ENCODE data around the gene SVIL. TPM values are rescaled to one million over a fixed set of nuclear protein-coding genes. Genes with fewer than 3 reads are reported as not detected.
"Not testable (repeated sequence)": the region's sequence is repeated elsewhere in the genome, so short reads cannot be mapped to it uniquely, and the experiment has no call there.

Gene SVIL
- total RNA-seq, 1 donor from 2014 or later: 72.1 TPM

DNA sequence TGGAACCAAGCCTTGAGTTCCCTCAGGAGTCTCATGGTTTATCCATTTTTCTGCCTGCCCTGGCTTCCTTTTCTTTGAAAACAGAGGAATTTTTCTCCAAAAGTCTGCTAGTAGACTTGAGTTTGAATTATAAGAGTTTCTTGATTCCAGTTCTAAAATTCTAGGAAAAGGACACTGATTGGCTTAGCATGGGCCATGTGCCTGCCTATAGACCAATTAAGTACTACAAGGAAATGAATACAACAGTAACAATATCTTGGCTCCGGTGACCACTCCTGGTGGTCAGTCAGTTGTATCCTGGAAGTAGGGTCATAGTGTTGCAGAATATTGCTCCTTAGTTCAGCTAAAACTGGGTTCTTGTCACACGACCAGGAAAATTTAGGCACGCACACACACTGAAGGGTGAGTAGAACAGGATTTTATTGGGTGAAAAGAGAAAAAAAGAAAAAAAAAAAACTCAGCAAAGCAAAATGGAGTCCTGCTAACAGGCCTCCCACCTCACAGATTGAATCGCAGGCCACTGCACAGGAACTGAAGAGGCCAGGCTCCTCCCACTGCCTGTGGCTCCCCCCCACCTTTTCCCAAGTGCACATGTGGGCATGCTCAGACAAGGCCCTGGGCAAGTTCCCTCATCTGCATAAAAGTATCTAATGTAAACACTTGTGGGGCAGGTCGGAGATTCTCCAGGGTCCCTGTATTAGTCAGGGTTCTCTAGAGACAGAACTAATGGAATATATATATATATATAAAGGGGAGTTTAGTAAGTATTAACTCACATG lies 190.8 kb downstream of the SVIL start:
- H3K4me3 ChIP-seq (ENCODE audit: low read depth, low read length): no peak overlapping the region
- H3K36me3 ChIP-seq (ENCODE audit: control insufficient read depth, insufficient read depth, low read length): no peaks in the 10 kb centered on the region
- no peaks in the 10 kb centered on the region for H3K27me3 ChIP-seq (ENCODE audit: control insufficient read depth, insufficient read depth, low read length)
- TF ChIP-seq, protein P1, sequence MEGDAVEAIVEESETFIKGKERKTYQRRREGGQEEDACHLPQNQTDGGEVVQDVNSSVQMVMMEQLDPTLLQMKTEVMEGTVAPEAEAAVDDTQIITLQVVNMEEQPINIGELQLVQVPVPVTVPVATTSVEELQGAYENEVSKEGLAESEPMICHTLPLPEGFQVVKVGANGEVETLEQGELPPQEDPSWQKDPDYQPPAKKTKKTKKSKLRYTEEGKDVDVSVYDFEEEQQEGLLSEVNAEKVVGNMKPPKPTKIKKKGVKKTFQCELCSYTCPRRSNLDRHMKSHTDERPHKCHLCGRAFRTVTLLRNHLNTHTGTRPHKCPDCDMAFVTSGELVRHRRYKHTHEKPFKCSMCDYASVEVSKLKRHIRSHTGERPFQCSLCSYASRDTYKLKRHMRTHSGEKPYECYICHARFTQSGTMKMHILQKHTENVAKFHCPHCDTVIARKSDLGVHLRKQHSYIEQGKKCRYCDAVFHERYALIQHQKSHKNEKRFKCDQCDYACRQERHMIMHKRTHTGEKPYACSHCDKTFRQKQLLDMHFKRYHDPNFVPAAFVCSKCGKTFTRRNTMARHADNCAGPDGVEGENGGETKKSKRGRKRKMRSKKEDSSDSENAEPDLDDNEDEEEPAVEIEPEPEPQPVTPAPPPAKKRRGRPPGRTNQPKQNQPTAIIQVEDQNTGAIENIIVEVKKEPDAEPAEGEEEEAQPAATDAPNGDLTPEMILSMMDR (IDR thresholded peaks at IDR 0.05; ENCODE audit: insufficient read depth, low read length, poor library complexity, severe bottlenecking): no peak
- no peak for DNase-seq (ENCODE audit: low read depth)

DNA sequence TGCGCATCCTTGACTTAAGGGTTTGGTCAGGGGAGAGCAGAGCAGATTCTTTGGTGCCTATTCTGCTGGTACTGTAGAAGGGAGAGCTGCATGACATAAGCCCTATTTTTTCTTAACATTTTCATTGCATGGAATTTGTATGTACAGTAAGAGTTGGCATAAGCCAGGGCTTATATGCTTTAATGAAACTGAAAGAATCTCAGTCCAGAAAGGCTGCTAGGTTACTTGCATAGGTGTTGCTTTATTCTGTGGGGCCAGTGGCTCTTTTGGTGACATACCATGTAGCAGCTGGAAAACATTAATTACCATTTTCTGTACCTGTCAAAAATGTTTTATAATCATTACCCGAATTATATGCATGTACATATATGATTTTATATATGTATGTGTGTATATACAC lies 193.8 kb downstream of the SVIL start:
- TF ChIP-seq, protein P1 (IDR thresholded peaks at IDR 0.05; ENCODE audit: insufficient read depth, low read length, poor library complexity, severe bottlenecking): no peak
- no peaks in the 10 kb centered on the region for H3K27me3 ChIP-seq (ENCODE audit: control insufficient read depth, insufficient read depth, low read length)
- no peak overlapping the region for H3K4me3 ChIP-seq (ENCODE audit: low read depth, low read length)
- DNase-seq (ENCODE audit: low read depth): no peak
- no peaks in the 10 kb centered on the region for H3K36me3 ChIP-seq (ENCODE audit: control insufficient read depth, insufficient read depth, low read length)

DNA sequence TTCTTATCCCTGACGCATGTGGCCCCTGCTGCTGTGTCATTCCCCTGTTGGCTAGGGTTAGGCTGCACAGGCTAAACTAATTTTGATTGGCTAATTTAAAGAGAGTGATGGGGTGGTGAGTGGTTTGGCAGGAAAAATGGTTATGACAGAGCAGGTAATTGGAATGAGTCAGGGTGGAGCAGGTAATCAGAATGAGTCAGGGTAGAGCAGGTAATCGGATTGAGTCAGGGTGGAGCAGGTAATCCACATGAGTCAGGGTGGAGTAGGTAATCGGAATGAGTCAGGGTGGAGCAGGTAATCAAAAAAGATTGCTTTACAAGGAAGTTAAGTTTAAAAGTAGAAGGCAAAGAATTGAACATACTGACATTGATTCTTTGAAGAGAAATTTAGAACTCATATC lies 195.8 kb downstream of the SVIL start:
- not testable (repeated sequence) for H3K36me3 ChIP-seq (ENCODE audit: control insufficient read depth, insufficient read depth, low read length); H3K4me3 ChIP-seq (ENCODE audit: low read depth, low read length); DNase-seq (ENCODE audit: low read depth); H3K27me3 ChIP-seq (ENCODE audit: control insufficient read depth, insufficient read depth, low read length)

DNA sequence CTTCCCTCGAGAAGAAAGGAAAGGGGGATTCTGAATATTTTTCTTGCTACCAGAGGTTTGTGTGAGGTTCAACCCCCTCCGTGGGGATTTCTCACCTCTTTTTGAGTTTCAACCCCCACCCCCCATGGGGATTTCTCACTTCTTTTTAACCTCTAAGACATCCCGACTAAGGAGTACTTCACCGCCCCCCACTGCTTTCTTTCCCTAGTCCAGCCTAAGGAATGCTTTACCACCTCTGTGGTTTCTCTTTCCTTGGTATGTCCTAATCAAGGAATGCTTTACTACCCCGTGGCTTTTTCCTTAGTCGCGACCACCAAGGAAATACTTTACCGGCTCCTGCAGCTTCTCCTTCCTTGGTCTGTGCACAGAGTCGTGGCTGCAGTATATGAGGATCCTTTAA lies 196.5 kb downstream of the SVIL start:
- DNase-seq (ENCODE audit: low read depth): no peak
- Histone ChIP-seq H3K27me3 (ENCODE audit: control insufficient read depth, insufficient read depth, low read length) (no peaks in the 10 kb centered on the region), H3K36me3 (ENCODE audit: control insufficient read depth, insufficient read depth, low read length) (no peaks in the 10 kb centered on the region), H3K4me3 (ENCODE audit: low read depth, low read length) (no peak overlapping the region)
- TF ChIP-seq, protein P1 (IDR thresholded peaks at IDR 0.05; ENCODE audit: insufficient read depth, low read length, poor library complexity, severe bottlenecking): no peak

DNA sequence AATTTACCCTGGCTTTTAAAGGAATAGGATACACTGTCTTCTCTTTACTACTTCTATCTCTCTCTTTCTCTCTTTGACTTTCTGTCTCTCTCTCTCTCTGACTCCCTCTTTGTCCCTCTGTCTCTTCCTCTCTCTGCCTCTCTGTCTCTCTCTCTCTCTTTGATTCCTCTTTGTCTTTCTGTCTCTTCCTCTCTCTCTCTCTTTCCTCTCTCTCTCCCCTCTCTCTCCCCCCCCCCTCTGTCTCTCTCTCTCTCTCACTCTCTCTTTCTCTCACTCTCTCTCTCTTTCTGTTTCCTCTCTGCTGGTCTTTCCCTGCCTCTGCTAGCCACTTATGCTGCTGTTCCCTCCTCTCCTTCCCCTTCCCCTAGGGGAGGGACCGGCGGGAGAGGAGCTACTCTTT lies 196.9 kb downstream of the SVIL start:
- H3K27me3 ChIP-seq (ENCODE audit: control insufficient read depth, insufficient read depth, low read length): no peaks in the 10 kb centered on the region
- no peak overlapping the region for H3K4me3 ChIP-seq (ENCODE audit: low read depth, low read length)
- DNase-seq (ENCODE audit: low read depth): no peak
- H3K36me3 ChIP-seq (ENCODE audit: control insufficient read depth, insufficient read depth, low read length): no peaks in the 10 kb centered on the region
- TF ChIP-seq, protein P1 (IDR thresholded peaks at IDR 0.05; ENCODE audit: insufficient read depth, low read length, poor library complexity, severe bottlenecking): no peak

DNA sequence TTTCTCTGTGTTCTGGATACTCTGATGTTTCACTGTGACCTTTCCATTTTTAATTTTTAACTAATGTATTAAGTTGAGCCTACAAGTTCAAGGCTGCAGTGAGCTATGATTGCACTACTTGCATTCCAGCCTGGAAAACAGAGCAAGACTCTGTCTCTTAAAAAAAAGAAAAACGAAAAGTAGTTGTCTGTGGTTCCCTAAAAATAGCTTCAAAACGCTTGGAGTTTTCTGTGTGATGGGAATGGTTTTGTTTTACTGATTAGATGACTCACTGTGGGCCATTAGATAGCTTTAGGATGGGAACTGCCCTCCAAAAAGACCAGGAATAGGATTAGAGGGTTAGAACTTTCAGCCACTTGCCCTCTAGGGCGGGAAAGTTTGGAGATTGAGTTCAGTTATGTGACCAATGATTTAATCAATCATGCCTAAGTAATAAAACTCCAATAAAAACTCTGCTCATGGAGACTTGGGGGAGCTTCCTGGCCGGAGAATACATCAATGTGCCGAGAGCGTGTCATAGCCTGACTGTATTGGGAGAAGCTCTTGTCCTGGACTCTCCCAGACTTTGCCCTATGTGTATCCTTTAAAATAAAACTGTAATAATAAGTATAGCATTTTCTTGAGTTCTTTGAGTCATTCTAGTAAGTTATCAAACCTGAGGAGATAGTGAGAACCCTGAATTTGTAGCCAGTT lies 198.8 kb downstream of the SVIL start:
- no peak overlapping the region for H3K4me3 ChIP-seq (ENCODE audit: low read depth, low read length)
- TF ChIP-seq, protein P1 (IDR thresholded peaks at IDR 0.05; ENCODE audit: insufficient read depth, low read length, poor library complexity, severe bottlenecking): no peak
- no peak for DNase-seq (ENCODE audit: low read depth)
- H3K27me3 ChIP-seq (ENCODE audit: control insufficient read depth, insufficient read depth, low read length): no peaks in the 10 kb centered on the region
- no peaks in the 10 kb centered on the region for H3K36me3 ChIP-seq (ENCODE audit: control insufficient read depth, insufficient read depth, low read length)
